ENCODE measurements around the gene CAMK2N2. TPM values are rescaled to one million over a fixed set of nuclear protein-coding genes. Genes with fewer than 3 reads are reported as not detected.

The CAMK2N2 gene
- total and polyA plus RNA-seq, 4 donors = 0.26 to 0.36 TPM; not detected in 2

DNA sequence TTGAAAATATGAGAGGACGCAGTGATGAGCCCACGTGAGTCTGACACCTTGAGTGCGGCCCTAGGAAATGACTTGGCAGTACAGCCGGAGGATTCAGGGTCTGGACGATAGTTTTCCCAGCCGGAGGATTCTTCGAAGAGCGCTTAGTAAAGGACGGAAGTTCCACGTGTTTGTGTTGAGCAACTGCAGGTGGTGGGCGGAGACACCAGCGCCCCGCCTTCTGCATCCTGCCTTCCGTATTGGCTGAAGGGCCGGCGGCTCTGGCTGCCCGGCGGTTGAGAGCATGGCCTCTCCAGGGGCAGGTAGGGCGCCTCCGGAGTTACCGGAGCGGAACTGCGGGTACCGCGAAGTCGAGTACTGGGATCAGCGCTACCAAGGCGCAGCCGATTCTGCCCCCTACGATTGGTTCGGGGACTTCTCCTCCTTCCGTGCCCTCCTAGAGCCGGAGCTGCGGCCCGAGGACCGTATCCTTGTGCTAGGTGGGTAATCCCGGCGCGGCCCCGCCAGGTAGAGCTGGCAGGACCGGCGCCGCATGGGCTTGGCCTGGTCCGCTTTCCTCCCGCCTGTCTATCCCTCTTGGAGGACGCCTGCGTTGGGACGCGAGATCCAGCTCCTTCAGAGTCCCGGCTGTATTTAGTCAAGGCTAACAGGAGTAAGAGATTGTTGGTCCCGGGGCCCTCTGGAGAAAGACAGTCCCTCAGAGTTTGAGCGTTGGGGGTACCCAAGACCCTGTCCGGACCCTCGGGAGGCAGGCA lies 11.8 kb downstream of the CAMK2N2 start, which contains the start of gene EEF1AKMT4:
Gene EEF1AKMT4, plus strand, starts transcription at position 261 of the 755 bp plus-strand sequence. Its CDS starts 23 bp downstream, at position 284.
- ATAC-seq (ENCODE audit: low FRiP score) = peak; percentile 98
- 0% methylated on average over 53 to 54 of the region's 54 CpGs for WGBS, 2 donors
- DNase-seq = peak; percentile 97

DNA sequence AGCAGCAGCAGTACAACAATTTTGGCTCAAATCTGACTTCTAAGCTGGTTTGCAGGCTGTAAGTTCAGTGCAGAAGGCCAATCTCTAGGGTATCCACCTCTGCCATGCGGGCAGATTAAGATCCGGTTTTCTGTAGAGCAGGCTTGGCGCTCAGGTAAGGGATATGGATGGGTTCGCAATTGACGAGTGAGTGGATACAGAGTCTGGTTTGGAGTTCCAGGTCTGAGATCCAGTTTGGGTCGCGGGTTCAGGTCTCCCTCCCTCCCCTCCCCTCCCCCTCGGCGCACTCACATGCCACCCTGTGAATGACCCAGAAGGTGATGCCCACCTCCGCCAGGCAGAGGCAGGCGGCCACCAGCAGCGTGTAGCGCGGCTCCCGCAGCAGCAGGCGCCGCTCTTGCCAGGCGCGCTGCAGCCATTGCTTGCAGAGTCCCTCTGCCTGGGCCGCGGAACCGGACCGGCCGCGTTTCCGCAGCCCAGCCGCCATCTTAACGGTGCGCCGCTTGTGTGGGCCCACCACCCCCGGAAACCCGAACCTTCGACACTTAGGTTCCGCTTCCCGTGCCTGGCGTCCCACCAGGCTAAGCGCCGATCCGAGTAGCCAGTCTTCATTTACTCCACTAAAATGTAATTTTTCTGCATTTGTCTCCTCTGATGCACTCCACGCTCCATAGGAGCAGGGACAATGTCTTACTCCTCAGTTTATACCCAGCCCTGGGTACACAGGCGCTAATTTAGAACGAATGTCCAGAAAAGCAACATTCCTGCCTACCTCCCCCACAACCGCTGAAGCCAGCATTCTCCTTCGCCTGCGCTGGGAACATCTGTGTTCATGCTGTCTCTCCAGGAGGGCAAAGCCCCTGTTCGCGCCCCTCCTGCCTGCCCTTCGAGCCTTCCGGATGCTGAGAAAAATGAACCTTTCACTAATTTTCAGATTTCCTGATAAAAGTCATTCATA lies 12.6 kb downstream of the CAMK2N2 start, which contains the start of gene ALG3:
Gene ALG3, minus strand, starts transcription at position 509 of the 958 bp plus-strand sequence. Its CDS starts 22 bp downstream, at position 487.
- ATAC-seq (ENCODE audit: low FRiP score) (peak; percentile 95), DNase-seq (peak; percentile 89 to 94)
- H3K27ac ChIP-seq (ENCODE audit: low read depth in 1 of 2, low read length in 2 of 2) = peak within 1 kb of the TSS in 1 of 2 donors; percentile 8
- WGBS, 2 donors = 0 to 1% methylated on average over 49 of the region's 49 CpGs
- intact Hi-C loops (cut with DNase I) = loop anchor here (1.0 to 10.0 kb wide), 7 partner anchors 22 to 114 kb away; partner anchors contain the start of genes ABCF3 (in 1 of the 2), DVL3 (in 1 of the 2), EIF2B5 (in 1 of the 2) and PSMD2 (in 1 of the 2)
- H3K9me3 ChIP-seq (ENCODE audit: control insufficient read depth, low read length) = no peaks in the 10 kb centered on the region
- H3K4me1 ChIP-seq (ENCODE audit: control insufficient read depth in 1 of 2, insufficient read depth in 2 of 2, low read length in 2 of 2) = no peaks in the 10 kb centered on the region
- H3K27me3 ChIP-seq (ENCODE audit: control insufficient read depth in 1 of 2, insufficient read depth in 2 of 2, low read length in 1 of 2) = no peaks in the 10 kb centered on the region
- peak within 1 kb of the TSS; percentile 70 to 72 for H3K4me3 ChIP-seq (ENCODE audit: low read length in 2 of 2)
- peaks cover 2 to 11% of the 10 kb centered on the region in 2 donors for H3K36me3 ChIP-seq (ENCODE audit: control insufficient read depth in 1 of 2, insufficient read depth in 2 of 2, low read length in 1 of 2)

More for the DNA sequence above, 11.8 kb downstream of the CAMK2N2 start, which contains the start of gene EEF1AKMT4:
- Histone ChIP-seq H3K4me1 (ENCODE audit: control insufficient read depth in 1 of 2, insufficient read depth in 2 of 2, low read length in 2 of 2) (no peaks in the 10 kb centered on the region), H3K27me3 (ENCODE audit: control insufficient read depth in 1 of 2, insufficient read depth in 2 of 2, low read length in 1 of 2) (no peaks in the 10 kb centered on the region), H3K4me3 (ENCODE audit: low read length in 2 of 2) (peak within 1 kb of the TSS; percentile 70 to 72), H3K9me3 (ENCODE audit: control insufficient read depth, low read length) (no peaks in the 10 kb centered on the region), H3K27ac (ENCODE audit: low read depth in 1 of 2, low read length in 2 of 2) (peak within 1 kb of the TSS in 1 of 2 donors; percentile 8), H3K36me3 (ENCODE audit: control insufficient read depth in 1 of 2, insufficient read depth in 2 of 2, low read length in 1 of 2) (peaks cover 2 to 9% of the 10 kb centered on the region in 2 donors)
- intact Hi-C loops (cut with DNase I) = loop anchor here (1.0 to 10.0 kb wide), 8 partner anchors 23 to 355 kb away; partner anchors contain the start of genes ABCF3 (in 1 of the 2), DVL3 (in 1 of the 2), EIF2B5 (in 1 of the 2) and PSMD2 (in 1 of the 2)

DNA sequence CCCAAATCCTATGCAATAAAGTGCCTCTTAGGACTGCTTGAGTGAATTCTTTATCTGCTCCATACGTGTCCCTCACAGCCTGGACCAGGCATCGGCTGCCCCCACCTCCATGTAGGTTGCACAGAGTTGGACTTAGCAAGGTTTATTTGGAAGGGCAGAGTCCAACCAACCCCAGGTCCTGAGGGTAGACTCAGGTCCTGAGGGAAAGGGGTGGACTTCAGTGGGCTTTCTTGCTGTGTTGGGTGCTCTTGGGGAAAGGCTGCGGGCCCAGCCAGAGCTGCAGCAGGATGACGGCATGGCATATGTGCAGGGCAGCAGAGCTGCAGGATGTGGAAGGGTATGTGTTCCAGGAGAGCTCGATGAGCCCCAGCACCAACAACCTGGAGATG lies 19.1 kb downstream of the CAMK2N2 start:
- whole genome bisulfite sequencing, 2 donors = 84 to 85% methylated on average over 5 of the region's 5 CpGs
- Histone ChIP-seq H3K4me3 (ENCODE audit: low read length in 2 of 2) (no peak overlapping the region), H3K36me3 (ENCODE audit: control insufficient read depth in 1 of 2, insufficient read depth in 2 of 2, low read length in 1 of 2) (peaks cover 2 to 15% of the 10 kb centered on the region in 2 donors), H3K9me3 (ENCODE audit: control insufficient read depth, low read length) (no peaks in the 10 kb centered on the region), H3K27ac (ENCODE audit: low read depth in 1 of 2, low read length in 2 of 2) (no peak overlapping the region), H3K27me3 (ENCODE audit: control insufficient read depth in 1 of 2, insufficient read depth in 2 of 2, low read length in 1 of 2) (no peaks in the 10 kb centered on the region), H3K4me1 (ENCODE audit: control insufficient read depth in 1 of 2, insufficient read depth in 2 of 2, low read length in 2 of 2) (no peaks in the 10 kb centered on the region)
- peak in 1 of 2 donors; percentile 6 for DNase-seq
- no peak for ATAC-seq (ENCODE audit: low FRiP score)
- intact Hi-C loops (cut with DNase I) = loop anchor here (5.0 to 10.0 kb wide), 2 partner anchors 107 to 340 kb away; partner anchors contain the start of gene EIF2B5 (in 1 of the 2)

DNA sequence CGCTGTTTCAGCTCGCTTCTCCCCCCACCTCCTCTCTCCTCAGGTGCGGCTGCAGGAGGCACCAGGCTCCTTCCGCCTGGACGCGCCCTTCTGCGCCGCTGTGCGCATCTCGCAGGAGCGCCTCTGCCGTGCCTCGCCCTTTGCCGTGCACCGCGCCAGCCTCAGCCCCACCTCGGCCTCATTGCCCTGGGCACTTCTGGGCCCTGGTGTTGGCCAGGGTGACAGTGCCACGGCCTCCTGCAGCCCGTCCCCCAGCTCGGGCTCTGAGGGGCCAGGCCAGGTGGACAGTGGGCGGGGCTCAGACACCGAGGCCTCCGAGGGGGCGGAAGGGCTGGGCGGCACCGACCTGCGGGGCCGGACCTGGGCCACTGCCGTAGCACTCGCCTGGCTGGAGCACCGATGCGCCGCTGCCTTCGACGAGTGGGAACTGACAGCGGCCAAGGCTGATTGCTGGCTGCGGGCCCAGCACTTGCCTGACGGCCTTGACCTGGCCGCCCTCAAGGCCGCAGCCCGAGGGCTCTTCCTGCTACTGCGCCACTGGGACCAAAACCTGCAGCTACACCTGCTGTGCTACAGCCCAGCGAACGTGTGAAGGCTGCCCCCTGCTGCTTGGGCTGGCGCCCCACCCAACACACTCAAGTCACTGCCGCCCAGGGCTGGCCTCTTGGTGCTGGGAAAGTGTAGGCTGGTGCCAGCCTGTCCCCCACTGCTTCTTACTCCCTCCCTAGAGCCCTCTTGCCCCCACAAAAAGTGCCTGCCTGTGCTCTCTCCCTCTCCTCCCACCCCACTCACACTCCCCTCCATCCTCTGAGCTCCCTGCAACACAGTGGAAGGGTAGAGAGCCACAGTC lies 19.7 kb downstream of the CAMK2N2 start:
- H3K36me3 ChIP-seq (ENCODE audit: control insufficient read depth in 1 of 2, insufficient read depth in 2 of 2, low read length in 1 of 2) = peaks cover 2 to 15% of the 10 kb centered on the region in 2 donors
- no peaks in the 10 kb centered on the region for H3K27me3 ChIP-seq (ENCODE audit: control insufficient read depth in 1 of 2, insufficient read depth in 2 of 2, low read length in 1 of 2)
- H3K9me3 ChIP-seq (ENCODE audit: control insufficient read depth, low read length) = no peaks in the 10 kb centered on the region
- intact Hi-C loops (cut with DNase I) = loop anchor here (5.0 to 10.0 kb wide), 2 partner anchors 107 to 339 kb away; partner anchors contain the start of gene EIF2B5 (in 1 of the 2)
- no peak overlapping the region for H3K27ac ChIP-seq (ENCODE audit: low read depth in 1 of 2, low read length in 2 of 2)
- DNase-seq = peak in 1 of 2 donors; percentile 34
- no peaks in the 10 kb centered on the region for H3K4me1 ChIP-seq (ENCODE audit: control insufficient read depth in 1 of 2, insufficient read depth in 2 of 2, low read length in 2 of 2)
- no peak overlapping the region for H3K4me3 ChIP-seq (ENCODE audit: low read length in 2 of 2)
- peak; percentile 66 for ATAC-seq (ENCODE audit: low FRiP score)
- WGBS, 2 donors = 24 to 27% methylated on average over 44 to 46 of the region's 46 CpGs

DNA sequence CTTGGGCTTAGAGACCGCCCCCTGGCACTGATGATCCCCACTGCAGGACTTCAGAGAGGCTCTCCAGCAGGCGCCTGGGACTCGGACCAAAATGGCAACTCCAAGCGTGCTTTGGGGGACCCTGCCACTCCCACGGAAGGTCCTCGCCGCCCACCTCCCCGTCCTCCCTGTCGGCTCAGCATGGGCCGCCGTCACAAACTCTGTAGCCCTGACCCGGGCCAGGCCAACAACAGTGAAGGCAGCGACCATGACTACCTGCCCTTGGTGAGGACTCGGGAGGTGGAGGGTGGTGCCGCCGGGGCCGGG lies 20.3 kb downstream of the CAMK2N2 start:
- Histone ChIP-seq H3K27me3 (ENCODE audit: control insufficient read depth in 1 of 2, insufficient read depth in 2 of 2, low read length in 1 of 2) (no peaks in the 10 kb centered on the region), H3K36me3 (ENCODE audit: control insufficient read depth in 1 of 2, insufficient read depth in 2 of 2, low read length in 1 of 2) (peaks cover 2 to 15% of the 10 kb centered on the region in 2 donors), H3K4me3 (ENCODE audit: low read length in 2 of 2) (no peak overlapping the region), H3K9me3 (ENCODE audit: control insufficient read depth, low read length) (no peaks in the 10 kb centered on the region), H3K4me1 (ENCODE audit: control insufficient read depth in 1 of 2, insufficient read depth in 2 of 2, low read length in 2 of 2) (no peaks in the 10 kb centered on the region), H3K27ac (ENCODE audit: low read depth in 1 of 2, low read length in 2 of 2) (no peak overlapping the region)
- ATAC-seq (ENCODE audit: low FRiP score) (no peak), DNase-seq (peak in 1 of 2 donors; percentile 38)
- intact Hi-C loops (cut with DNase I) = loop anchor here (5.0 to 10.0 kb wide), 2 partner anchors 106 to 339 kb away; partner anchors contain the start of gene EIF2B5 (in 1 of the 2)
- WGBS, 2 donors = 31% methylated on average over 17 of the region's 17 CpGs

DNA sequence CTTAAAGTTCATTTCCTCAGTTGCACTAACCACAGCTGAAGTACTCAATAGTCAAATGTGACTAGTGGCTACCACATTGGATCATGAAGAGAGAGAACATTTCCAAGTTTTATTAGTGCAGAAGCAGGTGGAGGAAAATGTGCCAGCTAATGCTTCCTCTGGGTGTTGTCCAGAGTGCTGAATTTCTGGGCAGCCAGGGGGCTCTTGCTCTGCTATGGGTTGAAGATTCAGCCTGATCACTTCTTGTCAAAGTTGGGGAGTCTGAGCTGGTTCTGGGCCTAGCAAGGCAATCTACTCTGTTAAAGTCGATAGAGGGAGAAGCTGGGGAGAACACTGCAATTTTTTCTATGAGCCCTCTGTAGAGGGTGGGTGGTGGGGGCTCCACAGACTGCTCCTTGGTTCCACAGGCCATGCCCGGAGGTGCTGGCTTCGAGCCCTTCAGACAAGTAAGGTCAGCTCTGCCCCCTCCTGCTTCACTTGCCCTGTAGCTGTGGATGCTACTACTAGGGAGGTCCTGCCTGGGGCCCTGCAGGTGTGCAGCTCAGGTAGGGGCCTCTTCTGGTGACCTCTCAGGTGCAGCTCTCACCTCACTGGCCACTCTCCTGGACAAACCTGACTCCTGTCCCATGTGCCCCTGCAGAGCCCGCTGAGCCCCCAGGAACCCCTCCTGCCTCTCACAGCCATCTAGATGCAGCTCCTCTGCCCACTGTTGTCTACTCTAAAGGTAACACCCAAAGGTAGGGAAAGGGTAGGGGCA lies 20.8 kb downstream of the CAMK2N2 start:
- WGBS, 2 donors = 66 to 69% methylated on average over 4 of the region's 4 CpGs

DNA sequence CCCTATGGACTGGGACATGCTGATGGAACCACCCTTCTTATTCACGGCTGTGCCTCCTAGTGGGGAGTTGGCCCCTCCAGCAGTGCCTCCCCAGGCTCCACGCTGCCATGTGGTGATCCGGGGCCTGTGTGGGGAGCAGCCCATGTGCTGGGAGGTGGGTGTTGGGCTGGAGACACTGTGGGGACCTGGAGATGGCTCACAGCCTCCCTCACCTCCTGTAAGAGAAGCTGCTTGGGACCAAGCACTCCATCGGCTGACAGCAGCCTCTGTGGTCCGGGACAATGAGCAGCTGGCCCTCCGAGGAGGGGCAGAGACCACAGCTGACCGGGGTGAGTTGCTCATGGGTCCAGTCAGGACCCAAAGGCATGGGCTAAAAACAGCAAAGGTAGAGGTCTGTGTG lies 21.6 kb downstream of the CAMK2N2 start:
- no peaks in the 10 kb centered on the region for H3K9me3 ChIP-seq (ENCODE audit: control insufficient read depth, low read length)
- WGBS, 2 donors = 70 to 81% methylated on average over 7 of the region's 7 CpGs
- no peak overlapping the region for H3K27ac ChIP-seq (ENCODE audit: low read depth in 1 of 2, low read length in 2 of 2)
- DNase-seq (peak in 1 of 2 donors; percentile 37), ATAC-seq (ENCODE audit: low FRiP score) (no peak)
- no peak overlapping the region for H3K4me3 ChIP-seq (ENCODE audit: low read length in 2 of 2)
- peaks cover 0 to 7% of the 10 kb centered on the region in 2 donors for H3K36me3 ChIP-seq (ENCODE audit: control insufficient read depth in 1 of 2, insufficient read depth in 2 of 2, low read length in 1 of 2)
- H3K27me3 ChIP-seq (ENCODE audit: control insufficient read depth in 1 of 2, insufficient read depth in 2 of 2, low read length in 1 of 2) = no peaks in the 10 kb centered on the region
- no peaks in the 10 kb centered on the region for H3K4me1 ChIP-seq (ENCODE audit: control insufficient read depth in 1 of 2, insufficient read depth in 2 of 2, low read length in 2 of 2)
- intact Hi-C loops (cut with DNase I) = loop anchor here (5.0 to 10.0 kb wide), 2 partner anchors 105 to 337 kb away; partner anchors contain the start of gene EIF2B5 (in 1 of the 2)

More for the DNA sequence above, 20.8 kb downstream of the CAMK2N2 start:
- H3K27ac ChIP-seq (ENCODE audit: low read depth in 1 of 2, low read length in 2 of 2) = no peak overlapping the region
- H3K4me3 ChIP-seq (ENCODE audit: low read length in 2 of 2) = no peak overlapping the region
- no peak for ATAC-seq (ENCODE audit: low FRiP score)
- intact Hi-C loops (cut with DNase I) = loop anchor here (5.0 to 10.0 kb wide), 2 partner anchors 106 to 338 kb away; partner anchors contain the start of gene EIF2B5 (in 1 of the 2)
- H3K36me3 ChIP-seq (ENCODE audit: control insufficient read depth in 1 of 2, insufficient read depth in 2 of 2, low read length in 1 of 2) = peaks cover 2 to 14% of the 10 kb centered on the region in 2 donors
- H3K27me3 ChIP-seq (ENCODE audit: control insufficient read depth in 1 of 2, insufficient read depth in 2 of 2, low read length in 1 of 2) = no peaks in the 10 kb centered on the region
- H3K9me3 ChIP-seq (ENCODE audit: control insufficient read depth, low read length) = no peaks in the 10 kb centered on the region
- H3K4me1 ChIP-seq (ENCODE audit: control insufficient read depth in 1 of 2, insufficient read depth in 2 of 2, low read length in 2 of 2) = no peaks in the 10 kb centered on the region
- DNase-seq = peak in 1 of 2 donors; percentile 30

All from aorta (tissue), 5 donors.